GM12878 (cell line): ENCODE results near the gene USP26.

Experiments
- CTCF ChIP-seq, 3 experiments: IDR thresholded peaks in 2 of 3; conservative IDR thresholded peaks in 1 of 3; 2 replicates each; pipeline ENCODE4 v1.5.1; 2011; ENCODE audit warnings: low read depth in 3 of 3, low read length in 3 of 3, mild to moderate bottlenecking in 3 of 3, control low read depth in 2 of 3, moderate library complexity in 2 of 3, inconsistent platforms in 1 of 3, mixed read lengths in 1 of 3; ENCODE audit not compliant: control insufficient read depth in 2 of 3, insufficient read depth in 1 of 3; ENCODE audit errors: extremely low read depth in 1 of 3
- ELK1 ChIP-seq: IDR thresholded peaks from 2 replicates; pipeline ENCODE4 v1.6.1; 2012; ENCODE audit warnings: low read depth, low read length, improper control_type of control experiment
- ESRRA ChIP-seq: IDR thresholded peaks from 2 replicates; pipeline ENCODE4 v1.6.1; 2012; ENCODE audit warnings: mild to moderate bottlenecking, low read length, improper control_type of control experiment
- GABPA ChIP-seq: IDR thresholded peaks from 2 replicates; pipeline ENCODE4 v1.6.1; 2014; ENCODE audit warnings: antibody characterized with exemption, low read depth, mild to moderate bottlenecking, inconsistent platforms
- SIX5 ChIP-seq: IDR thresholded peaks from 2 replicates; pipeline ENCODE4 v1.6.1; 2011; ENCODE audit warnings: mild to moderate bottlenecking, low read depth, low read length, moderate library complexity; ENCODE audit not compliant: severe bottlenecking
- SREBF2 ChIP-seq: IDR thresholded peaks from 2 replicates; pipeline ENCODE4 v1.6.1; 2012; ENCODE audit warnings: mild to moderate bottlenecking, low read length
- ZBTB33 ChIP-seq: fragments of 450-650 bp; IDR thresholded peaks from 2 replicates; pipeline ENCODE4 v1.6.1; 2017; ENCODE audit warnings: mild to moderate bottlenecking
- ZNF592 ChIP-seq: fragments of 450-650 bp; IDR thresholded peaks from 2 replicates; pipeline ENCODE4 v1.6.1; 2017; ENCODE audit warnings: mild to moderate bottlenecking, moderate library complexity
- ZSCAN29 ChIP-seq: fragments of 450-650 bp; IDR thresholded peaks from 2 replicates; pipeline ENCODE4 v1.6.1; 2017; ENCODE audit warnings: mild to moderate bottlenecking, moderate library complexity

DNA sequence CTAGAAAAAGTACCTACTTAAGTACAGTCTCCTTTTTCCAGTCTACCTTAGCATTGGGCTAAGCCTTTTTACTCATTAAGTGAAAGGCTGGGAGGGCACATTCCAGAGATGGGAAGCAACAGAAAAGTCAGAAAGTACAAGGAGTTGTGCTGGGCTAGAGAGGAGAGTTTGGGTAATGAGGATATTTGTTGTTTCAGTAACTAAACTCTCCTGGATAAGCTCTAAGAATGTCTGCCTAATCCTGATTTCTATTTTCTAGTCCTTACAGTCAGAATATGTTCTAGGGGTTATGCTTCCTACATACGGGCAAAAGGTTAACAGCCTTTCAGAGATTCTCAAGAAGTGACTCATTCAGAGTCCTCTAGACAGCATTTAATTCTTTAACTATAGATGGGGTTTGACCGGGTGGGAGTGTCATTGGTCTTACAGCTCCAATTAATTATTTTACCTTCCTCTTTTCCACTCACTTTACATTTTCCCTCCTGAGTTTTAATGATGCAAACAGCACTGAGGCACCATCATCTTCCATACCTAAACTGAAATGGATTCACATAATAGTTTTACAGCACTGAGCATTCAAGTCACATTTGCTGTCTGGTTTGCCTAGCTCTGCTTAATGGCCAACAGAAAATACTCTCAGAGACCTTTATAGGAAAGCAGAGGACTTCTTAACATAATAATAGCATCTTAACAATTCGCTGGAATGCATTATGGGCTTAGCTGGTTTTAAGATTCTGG is 42.9 kb downstream of the USP26 start:
- TF ChIP-seq ZBTB33 = no peak
- no peak for TF ChIP-seq CTCF (IDR thresholded peaks at IDR 0.05 in 2 of 3, conservative IDR thresholded peaks at IDR 0.05 in 1 of 3; ENCODE audit: control insufficient read depth in 2 of 3, extremely low read depth in 1 of 3, insufficient read depth in 1 of 3, low read depth in 3 of 3, low read length in 3 of 3)
- TF ChIP-seq ZNF592 = no peak
- no peak for TF ChIP-seq ESRRA
- no peak for TF ChIP-seq ELK1
- no peak for TF ChIP-seq ZSCAN29
- no peak for TF ChIP-seq SIX5
- no peak for TF ChIP-seq SREBF2
- no peak for TF ChIP-seq GABPA
